CD4-positive, alpha-beta T cell treated with Interleukin-21 for 1 hour (primary cell): ENCODE data around the gene COLEC11.

ENCODE experiments used
- DNase-seq: peaks from one replicate; pipeline ENCODE4 v3.0.0-alpha.2; 2020

COLEC11 gene

DNA sequence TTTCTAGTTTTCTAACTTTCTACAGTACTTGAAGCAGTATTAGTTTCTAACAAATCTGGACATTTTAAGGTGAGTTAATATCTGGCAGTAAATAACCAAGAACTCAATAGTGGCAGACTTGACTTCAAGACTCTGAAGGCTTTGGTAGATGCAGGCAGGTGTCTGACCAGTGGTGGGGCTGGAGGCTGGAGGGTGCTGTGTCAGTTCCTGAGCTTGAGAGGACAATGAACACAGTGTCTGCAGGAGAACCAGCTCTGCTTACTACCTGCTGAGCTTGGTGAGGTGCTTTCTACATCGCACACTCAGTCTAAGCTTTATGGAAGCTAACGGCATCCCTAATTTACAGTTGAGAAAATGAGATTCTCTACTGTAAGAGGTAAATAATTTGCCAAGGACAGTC lies 84.3 kb downstream of the COLEC11 start:
- no peak for DNase-seq

DNA sequence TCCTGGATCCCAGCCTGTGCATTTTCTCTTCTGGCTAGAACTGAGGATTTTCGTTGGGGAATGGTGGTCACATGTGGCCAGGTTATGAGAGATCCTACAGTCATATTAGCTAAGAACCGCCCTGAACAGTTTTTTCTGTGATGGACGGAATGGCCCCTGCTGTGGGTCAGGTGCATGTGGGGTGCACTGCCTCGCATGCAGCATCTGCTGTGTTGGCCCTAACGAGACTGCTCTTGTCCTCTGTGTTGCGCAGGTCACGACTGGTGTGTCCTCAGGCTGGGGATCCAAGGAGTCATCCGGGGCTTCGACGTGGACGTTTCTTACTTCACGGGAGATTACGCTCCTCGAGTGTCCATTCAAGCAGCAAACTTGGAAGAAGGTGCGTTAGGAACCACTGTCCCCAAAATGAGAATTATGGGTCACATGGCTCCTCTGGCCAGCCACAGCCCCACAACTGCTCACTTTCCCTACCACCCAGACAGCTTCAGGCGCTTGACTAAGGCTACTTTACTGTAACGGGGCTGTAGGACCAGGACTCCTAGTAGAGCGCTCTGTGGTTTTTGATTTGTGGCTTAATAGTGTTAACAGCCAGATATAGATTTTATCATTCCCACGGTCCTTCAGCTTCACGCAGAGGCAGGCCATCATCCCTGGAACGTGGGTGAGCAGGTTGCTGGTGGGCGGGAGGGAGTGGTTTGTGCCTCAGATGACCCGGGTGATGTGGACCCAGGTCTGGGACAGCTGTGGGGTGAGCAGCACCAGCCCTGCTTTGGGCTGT lies 84.9 kb downstream of the COLEC11 start:
- no peak for DNase-seq

- no peak for DNase-seq
Observed at GRCh38 chr2:3680548-3681345, 85.8 kb downstream of the COLEC11 start.

- DNase-seq = no peak
Observed at GRCh38 chr2:3681625-3682024, 86.7 kb downstream of the COLEC11 start.

- no peak for DNase-seq
Observed at GRCh38 chr2:3682811-3683210, 87.9 kb downstream of the COLEC11 start.

GRCh38 chr2:3683748-3684454 lies 89.0 kb downstream of the COLEC11 start:
- no peak for DNase-seq

- no peak for DNase-seq
Observed at GRCh38 chr2:3689998-3690748, 95.3 kb downstream of the COLEC11 start.

GRCh38 chr2:3692375-3692774 lies 97.5 kb downstream of the COLEC11 start:
- DNase-seq = no peak
